K562 (cell line): ENCODE data around the gene NASP. TPM values are rescaled to one million over a fixed set of nuclear protein-coding genes. Genes with fewer than 3 reads are reported as not detected.

Experiments used
- AFF4 ChIP-seq: sonication (generic); formaldehyde crosslinking; IDR thresholded peaks from 2 replicates; pipeline ENCODE4 v1.8.0; 2023; ENCODE audit warnings: mild to moderate bottlenecking, missing genetic modification reagents
- BRF1 ChIP-seq: IDR thresholded peaks from 3 replicates; pipeline ENCODE4 v1.6.1; 2011; ENCODE audit warnings: borderline replicate concordance, mild to moderate bottlenecking; ENCODE audit not compliant: insufficient read length; ENCODE audit errors: extremely low read depth
- EP300 ChIP-seq: IDR thresholded peaks from 2 replicates; pipeline ENCODE4 v1.6.1; 2012; ENCODE audit warnings: low read length, improper control_type of control experiment
- GABPB1 ChIP-seq: sonication (generic); formaldehyde crosslinking; IDR thresholded peaks from 2 replicates; pipeline ENCODE4 v1.8.0; 2022; ENCODE audit warnings: mild to moderate bottlenecking, missing genetic modification reagents
- HDAC2 ChIP-seq: fragments of 450-650 bp; IDR thresholded peaks from 2 replicates; pipeline ENCODE4 v1.6.1; 2016; ENCODE audit warnings: mild to moderate bottlenecking
- ID3 ChIP-seq, 2 experiments: fragments of 250-450 bp in 1 of 2; fragments of 450-650 bp in 1 of 2; sonication (Bioruptor Pico) in 1 of 2; IDR thresholded peaks; 2 replicates each; pipeline versions ENCODE4 v1.6.1 to v1.8.0; 2016 to 2021; ENCODE audit warnings: mild to moderate bottlenecking in 2 of 2, moderate library complexity in 2 of 2, missing compliant biosample characterization in 1 of 2, missing genetic modification characterization in 1 of 2
- ILK ChIP-seq: fragments of 450-650 bp; IDR thresholded peaks from 2 replicates; pipeline ENCODE4 v1.6.1; 2016; ENCODE audit warnings: missing genetic modification characterization, low read depth, mild to moderate bottlenecking, missing compliant biosample characterization, moderate library complexity, borderline replicate concordance
- NKRF ChIP-seq: fragments of 450-650 bp; IDR thresholded peaks from 2 replicates; pipeline ENCODE4 v1.6.1; 2016; ENCODE audit warnings: borderline replicate concordance
- PCBP2 ChIP-seq: fragments of 200-400 bp; formaldehyde crosslinking; IDR thresholded peaks from 2 replicates; pipeline ENCODE4 v1.6.1; 2018; ENCODE audit warnings: low read length, low read depth, mild to moderate bottlenecking, moderate library complexity; ENCODE audit not compliant: poor library complexity, severe bottlenecking
- PRPF4 ChIP-seq: fragments of 200-400 bp; formaldehyde crosslinking; IDR thresholded peaks from one replicate; pipeline ENCODE4 v1.6.1; 2017; ENCODE audit warnings: low read length, low read depth, mild to moderate bottlenecking; ENCODE audit not compliant: insufficient read depth, poor library complexity, severe bottlenecking
- RFX5 ChIP-seq: IDR thresholded peaks from 2 replicates; pipeline ENCODE4 v1.6.1; 2011; ENCODE audit warnings: low read depth, mild to moderate bottlenecking, improper control_type of control experiment, low read length
- SLC30A9 ChIP-seq: fragments of 250-450 bp; sonication (Bioruptor Pico); IDR thresholded peaks from 2 replicates; pipeline ENCODE4 v1.8.0; 2022; ENCODE audit warnings: mild to moderate bottlenecking, moderate library complexity
- STAT5B ChIP-seq: fragments of 250-450 bp; sonication (Bioruptor Pico); IDR thresholded peaks from 2 replicates; pipeline ENCODE4 v1.8.0; 2021; ENCODE audit warnings: mild to moderate bottlenecking, inconsistent platforms
- SUPT5H ChIP-seq: fragments of 450-650 bp; IDR thresholded peaks from 2 replicates; pipeline ENCODE4 v1.6.1; 2016
- YBX1 ChIP-seq: fragments of 450-650 bp; IDR thresholded peaks from 2 replicates; pipeline ENCODE4 v1.7.1; 2016; ENCODE audit warnings: mild to moderate bottlenecking
- ZNF699 ChIP-seq: fragments of 250-450 bp; sonication (Bioruptor Pico); IDR thresholded peaks from 2 replicates; pipeline ENCODE4 v1.8.0; 2021; ENCODE audit warnings: mild to moderate bottlenecking, moderate library complexity; ENCODE audit not compliant: insufficient replicate concordance
- ZNF76 ChIP-seq: fragments of 250-450 bp; sonication (Bioruptor Pico); IDR thresholded peaks from 2 replicates; pipeline ENCODE4 v1.4.0; 2020; ENCODE audit warnings: mild to moderate bottlenecking, moderate library complexity, borderline replicate concordance
- polyA plus RNA-seq, 8 experiments: library from polyadenylated mRNA; depleted of rRNA in 4 of 8; stranded (reverse) in 5 of 8; unstranded in 3 of 8; fragments of >200 nt; fragmentation: Nextera tagmentation in 2 of 8; fragmentation: Illumina TruSeq in 1 of 8; extraction: Ambion mirVana in 2 of 8; extraction: Trizol in 1 of 8; gene quantifications; 2 replicates each; pipeline versions ENCODE4 v1.2.1 to v1.2.3, GENCODE V29; 2011 to 2014; ENCODE audit warnings: inconsistent platforms in 1 of 8, missing spikeins in 1 of 8
- total RNA-seq, 7 experiments: library from RNA; depleted of rRNA in 6 of 7; stranded (reverse); fragments of >200 nt in 6 of 7; fragmentation: Illumina TruSeq in 2 of 7; extraction: Trizol in 2 of 7; gene quantifications; 2 replicates each; pipeline versions ENCODE4 v1.2.1 to v1.2.3, GENCODE V29; 2011 to 2021; ENCODE audit warnings: low replicate concordance in 1 of 7
- TF ChIP-seq, protein P1 (sequence below): sonication (generic); formaldehyde crosslinking; IDR thresholded peaks from 2 replicates; pipeline ENCODE4 v1.8.1; 2023; ENCODE audit warnings: mild to moderate bottlenecking, missing genetic modification reagents
- TF ChIP-seq, protein P2 (sequence below), 3 experiments: fragments of 200-800 bp in 1 of 3; sonication (Bioruptor generic) in 1 of 3; sonication (generic) in 1 of 3; formaldehyde crosslinking in 1 of 3; IDR thresholded peaks; 2 replicates each; pipeline versions ENCODE4 v1.6.1 to v1.8.0; 2016 to 2022; ENCODE audit warnings: mild to moderate bottlenecking in 2 of 3, missing compliant biosample characterization in 2 of 3, missing genetic modification characterization in 2 of 3, missing genetic modification reagents in 1 of 3

Gene NASP
- total and polyA plus RNA-seq, 9 of the 15 experiments (the other 6 are each of a cell fraction or from before 2014, with no cell fraction given) = 199 to 578 (median 419) TPM

DNA sequence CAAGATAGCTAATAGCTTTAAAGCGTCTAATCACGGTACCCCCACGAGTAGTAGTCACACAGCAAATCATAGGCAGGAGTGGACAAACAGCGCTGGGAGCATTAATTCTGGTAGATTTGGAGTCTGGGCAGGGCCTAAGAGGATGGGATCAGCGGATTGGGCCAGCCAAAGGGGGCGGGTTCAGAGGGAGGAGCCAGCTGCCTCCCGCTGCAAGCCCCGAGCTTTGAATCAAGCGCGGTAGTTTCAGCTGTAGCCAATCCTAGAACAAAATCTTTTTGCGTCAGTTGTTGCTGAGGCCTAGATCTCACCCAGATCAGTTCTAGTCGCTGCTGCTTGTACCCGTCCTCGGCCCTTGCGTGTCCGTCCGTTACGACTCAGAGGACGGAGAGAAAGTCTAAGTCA, 576 bp upstream of the NASP start (continued):
- TF ChIP-seq AFF4 (CRISPR knock-in tag) = no peak
- TF ChIP-seq, protein P1, sequence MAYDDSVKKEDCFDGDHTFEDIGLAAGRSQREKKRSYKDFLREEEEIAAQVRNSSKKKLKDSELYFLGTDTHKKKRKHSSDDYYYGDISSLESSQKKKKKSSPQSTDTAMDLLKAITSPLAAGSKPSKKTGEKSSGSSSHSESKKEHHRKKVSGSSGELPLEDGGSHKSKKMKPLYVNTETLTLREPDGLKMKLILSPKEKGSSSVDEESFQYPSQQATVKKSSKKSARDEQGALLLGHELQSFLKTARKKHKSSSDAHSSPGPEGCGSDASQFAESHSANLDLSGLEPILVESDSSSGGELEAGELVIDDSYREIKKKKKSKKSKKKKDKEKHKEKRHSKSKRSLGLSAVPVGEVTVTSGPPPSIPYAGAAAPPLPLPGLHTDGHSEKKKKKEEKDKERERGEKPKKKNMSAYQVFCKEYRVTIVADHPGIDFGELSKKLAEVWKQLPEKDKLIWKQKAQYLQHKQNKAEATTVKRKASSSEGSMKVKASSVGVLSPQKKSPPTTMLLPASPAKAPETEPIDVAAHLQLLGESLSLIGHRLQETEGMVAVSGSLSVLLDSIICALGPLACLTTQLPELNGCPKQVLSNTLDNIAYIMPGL = no peak; the same call in 1 of the 2 replicates
- no peak for TF ChIP-seq PCBP2
- no peak for TF ChIP-seq STAT5B
- peak; percentile 98 for TF ChIP-seq RFX5
- no peak for TF ChIP-seq ID3 (CRISPR knock-in tag; IDR thresholded peaks at IDR 0.05)
- no peak for TF ChIP-seq ID3 (tag; IDR thresholded peaks at IDR 0.05)
- TF ChIP-seq BRF1 = no peak
- no peak for TF ChIP-seq YBX1
- TF ChIP-seq GABPB1 (CRISPR knock-in tag) = no peak
- no peak for TF ChIP-seq NKRF
- no peak for TF ChIP-seq EP300
- TF ChIP-seq HDAC2 = no peak
- no peak for TF ChIP-seq ILK (tag)
- TF ChIP-seq, protein P2, sequence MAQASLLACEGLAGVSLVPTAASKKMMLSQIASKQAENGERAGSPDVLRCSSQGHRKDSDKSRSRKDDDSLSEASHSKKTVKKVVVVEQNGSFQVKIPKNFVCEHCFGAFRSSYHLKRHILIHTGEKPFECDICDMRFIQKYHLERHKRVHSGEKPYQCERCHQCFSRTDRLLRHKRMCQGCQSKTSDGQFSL (CRISPR knock-in tag; IDR thresholded peaks at IDR 0.05) = no peak
- TF ChIP-seq, protein P2 (tag; IDR thresholded peaks at IDR 0.05) = no peak
- TF ChIP-seq SLC30A9 (CRISPR knock-in tag) = no peak
- no peak for TF ChIP-seq ZNF699 (CRISPR knock-in tag)
- no peak for TF ChIP-seq PRPF4
- TF ChIP-seq SUPT5H = no peak
- no peak for TF ChIP-seq ZNF76 (CRISPR knock-in tag)
